Large intestine (tissue), 3 donors: Measurements from ENCODE around the gene KCNIP3. TPM values are rescaled to one million over a fixed set of nuclear protein-coding genes. Genes with fewer than 3 reads are reported as not detected.

Source experiments
- DNase-seq, 2 donors: peaks; one replicate each; pipeline versions ENCODE4 v3.0.0 to v3.0.0-alpha.2; 2013
- H3K27ac ChIP-seq: one replicate; pipeline ENCODE4 v1.5.1; 2013; ENCODE audit warnings: low read length
- H3K27me3 ChIP-seq: 2 replicates; pipeline ENCODE4 v1.6.1; 2013; ENCODE audit warnings: low read length; ENCODE audit not compliant: control insufficient read depth, insufficient read depth
- H3K36me3 ChIP-seq: 2 replicates; pipeline ENCODE4 v1.6.1; 2013; ENCODE audit warnings: low read length; ENCODE audit not compliant: control insufficient read depth, insufficient read depth
- H3K4me1 ChIP-seq: one replicate; pipeline ENCODE4 v1.6.1; 2013; ENCODE audit warnings: low read length; ENCODE audit not compliant: control insufficient read depth, insufficient read depth
- H3K4me3 ChIP-seq: one replicate; pipeline ENCODE4 v1.5.1; 2013; ENCODE audit warnings: low read length
- H3K9me3 ChIP-seq: one replicate; pipeline ENCODE4 v1.6.1; 2013; ENCODE audit warnings: mild to moderate bottlenecking, low read depth, low read length, moderate library complexity; ENCODE audit not compliant: control insufficient read depth
- WGBS: methylation state at CpG from one replicate; pipeline ENCODE4 v1.1.5; 2013; ENCODE audit warnings: low lambda C conversion rate; ENCODE audit not compliant: insufficient coverage; 5-methylcytosine and 5-hydroxymethylcytosine counted together
- polyA plus RNA-seq: library from polyadenylated mRNA; unstranded; fragments of 120-200 nt; gene quantifications from one replicate; pipeline ENCODE4 v1.2.1, GENCODE V29; 2013

The KCNIP3 gene
- polyA plus RNA-seq, 1 donor, result 2.1 TPM

DNA sequence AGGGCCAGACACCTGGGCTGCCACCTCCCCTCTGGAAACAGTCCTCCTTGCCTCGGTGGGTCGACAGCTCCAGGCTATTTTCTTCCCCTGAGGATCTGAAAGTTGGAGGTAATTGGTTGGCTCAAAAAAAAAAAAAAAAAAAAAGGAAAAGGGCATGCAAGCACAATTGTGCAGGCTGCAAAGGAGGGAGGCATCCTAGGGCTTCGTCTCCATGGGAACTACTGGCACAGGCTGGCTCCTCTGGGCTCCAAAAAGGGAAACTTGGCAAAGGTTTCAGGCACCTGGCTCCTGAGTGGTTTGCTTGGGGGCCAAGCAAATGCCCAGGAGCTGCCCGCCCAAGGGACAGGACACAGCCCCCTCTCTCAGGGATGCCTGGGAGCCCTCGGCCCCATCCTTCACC is 1.1 kb upstream of the KCNIP3 start:
- Histone ChIP-seq H3K27me3 (no peaks in the 10 kb centered on the region), H3K4me1 (peaks cover 5% of the 10 kb centered on the region), H3K9me3 (peaks cover 10% of the 10 kb centered on the region), H3K4me3 (no peak overlapping the region), H3K27ac (no peak overlapping the region), H3K36me3 (no peaks in the 10 kb centered on the region)
- no peak for DNase-seq
- WGBS, result no CpG with 5 or more reads among the region's 5 CpGs

DNA sequence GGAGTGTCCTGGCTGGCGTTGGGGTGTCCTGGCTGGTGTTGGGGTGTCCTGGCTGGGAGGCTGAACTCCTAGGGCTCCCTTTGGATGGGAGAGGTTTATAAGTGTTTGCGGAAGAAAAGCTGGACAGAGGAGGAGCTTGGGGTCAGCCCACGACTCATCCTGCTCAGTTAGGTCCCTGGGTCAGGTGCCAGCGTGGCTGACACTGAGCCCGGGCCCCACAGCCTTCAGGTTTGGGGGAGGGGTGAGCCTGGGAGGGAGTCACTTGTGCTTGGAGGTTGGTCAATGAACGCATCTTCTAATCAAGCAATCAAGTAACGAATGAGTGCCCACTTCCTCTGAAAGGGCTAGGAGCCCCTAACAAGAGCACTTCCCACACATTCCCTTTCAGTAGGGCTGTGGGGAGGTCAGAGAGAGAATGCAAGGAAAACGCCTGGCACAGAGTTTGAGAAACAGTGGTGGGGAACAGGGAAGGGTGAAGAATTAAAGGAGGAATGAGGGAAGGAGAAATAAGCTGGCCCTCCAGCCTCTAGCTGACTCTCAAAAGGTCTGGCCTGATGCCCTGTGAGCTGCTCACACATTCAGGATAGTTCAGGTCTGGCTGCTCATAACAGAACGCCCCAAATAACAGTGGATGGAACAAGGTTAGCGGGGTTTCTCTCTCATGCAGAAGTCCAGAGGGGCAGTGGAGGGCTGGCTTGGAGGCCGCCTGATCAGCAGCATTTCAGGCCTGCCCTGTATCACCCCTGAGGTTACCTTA is 670 bp downstream of the KCNIP3 start:
- H3K36me3 ChIP-seq, result no peaks in the 10 kb centered on the region
- H3K4me3 ChIP-seq, result peak overlapping the region; percentile 16
- 43% methylated on average over 1 of the region's 11 CpGs for WGBS
- DNase-seq, result no peak
- no peaks in the 10 kb centered on the region for H3K27me3 ChIP-seq
- H3K27ac ChIP-seq, result no peak overlapping the region
- peaks cover 5% of the 10 kb centered on the region for H3K4me1 ChIP-seq
- peaks cover 10% of the 10 kb centered on the region for H3K9me3 ChIP-seq

DNA sequence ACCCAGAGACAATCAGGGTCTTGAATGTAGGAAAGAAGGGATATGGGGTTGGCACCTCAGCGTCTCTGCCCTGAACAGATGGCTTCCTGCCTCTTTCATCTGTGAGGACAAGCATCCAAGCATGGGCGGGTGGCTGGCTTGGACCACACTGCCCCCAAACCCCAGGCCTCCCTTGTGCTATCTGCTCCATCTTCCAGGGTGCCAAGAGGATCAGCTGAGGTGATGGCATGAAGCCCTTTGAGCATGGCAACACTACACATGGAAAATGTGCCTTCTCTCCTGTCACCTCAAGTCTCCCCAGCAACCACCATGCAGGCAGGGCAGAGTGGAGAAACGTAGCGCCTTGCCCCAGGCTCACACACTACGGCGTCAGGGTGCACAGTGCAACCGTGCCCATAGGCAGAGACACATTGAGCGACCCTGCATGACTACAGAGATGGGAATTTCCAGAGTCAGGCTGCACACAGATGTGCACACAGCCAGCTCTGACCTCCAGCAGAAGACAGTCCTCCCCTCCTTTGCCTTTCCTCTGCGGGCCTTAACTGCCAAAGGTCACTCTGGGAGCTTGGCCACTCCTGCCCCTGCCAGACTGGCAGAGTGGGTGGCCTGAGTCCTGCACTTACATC is 1.5 kb downstream of the KCNIP3 start:
- Histone ChIP-seq H3K4me3 (no peak overlapping the region), H3K4me1 (peaks cover 5% of the 10 kb centered on the region), H3K36me3 (no peaks in the 10 kb centered on the region), H3K27ac (no peak overlapping the region), H3K9me3 (peaks cover 7% of the 10 kb centered on the region), H3K27me3 (no peaks in the 10 kb centered on the region)
- no peak for DNase-seq
- WGBS, result no CpG with 5 or more reads among the region's 9 CpGs

DNA sequence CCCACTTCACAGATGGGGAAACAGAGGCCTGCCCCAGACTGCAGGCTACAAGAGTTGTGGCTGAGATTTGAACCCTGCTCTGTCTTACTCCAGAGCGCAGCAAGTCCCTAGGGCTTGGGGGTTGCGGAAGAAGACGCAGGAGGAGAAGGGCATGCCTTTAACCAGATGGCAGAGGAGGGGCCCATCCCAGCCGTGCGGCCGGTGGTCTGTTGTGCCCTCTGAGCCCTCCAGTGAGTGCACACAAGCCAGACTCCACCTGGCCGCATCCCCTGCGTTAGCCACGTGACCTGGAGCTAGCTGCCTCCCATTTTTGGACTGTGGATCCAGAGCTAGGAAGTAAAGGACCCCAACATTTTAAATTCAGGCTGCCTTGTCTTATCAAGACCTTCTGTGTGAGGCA is 2.8 kb downstream of the KCNIP3 start:
- H3K27ac ChIP-seq, result no peak overlapping the region
- H3K4me1 ChIP-seq, result peaks cover 5% of the 10 kb centered on the region
- H3K27me3 ChIP-seq, result no peaks in the 10 kb centered on the region
- no peak overlapping the region for H3K4me3 ChIP-seq
- WGBS, result no CpG with 5 or more reads among the region's 9 CpGs
- H3K36me3 ChIP-seq, result no peaks in the 10 kb centered on the region
- H3K9me3 ChIP-seq, result no peaks in the 10 kb centered on the region
- no peak for DNase-seq

DNA sequence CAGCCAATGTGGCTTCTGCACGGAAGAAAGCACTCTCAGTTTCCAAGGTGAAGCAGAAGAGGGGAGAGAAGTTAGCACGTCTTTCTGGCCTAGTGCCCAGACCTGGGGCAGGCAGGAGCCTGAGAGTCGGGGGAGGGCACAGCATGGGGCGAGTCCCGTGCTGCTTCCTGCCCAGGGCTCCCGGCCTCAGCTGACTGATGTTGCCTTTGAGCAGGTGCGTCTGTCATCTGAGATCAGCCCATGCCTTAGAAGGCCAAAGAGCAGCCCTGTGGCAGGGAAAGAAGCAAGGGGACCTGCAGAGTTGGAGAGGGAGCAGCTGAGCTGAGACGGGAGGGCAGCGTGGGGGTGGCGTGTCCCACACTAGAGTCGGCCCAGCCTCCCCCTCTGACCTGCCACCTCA is 3.3 kb downstream of the KCNIP3 start:
- Histone ChIP-seq H3K4me1 (peaks cover 5% of the 10 kb centered on the region), H3K27ac (no peak overlapping the region), H3K9me3 (no peaks in the 10 kb centered on the region), H3K27me3 (no peaks in the 10 kb centered on the region), H3K4me3 (no peak overlapping the region), H3K36me3 (no peaks in the 10 kb centered on the region)
- WGBS, result no CpG with 5 or more reads among the region's 11 CpGs
- DNase-seq, result peak; percentile 26 to 84

DNA sequence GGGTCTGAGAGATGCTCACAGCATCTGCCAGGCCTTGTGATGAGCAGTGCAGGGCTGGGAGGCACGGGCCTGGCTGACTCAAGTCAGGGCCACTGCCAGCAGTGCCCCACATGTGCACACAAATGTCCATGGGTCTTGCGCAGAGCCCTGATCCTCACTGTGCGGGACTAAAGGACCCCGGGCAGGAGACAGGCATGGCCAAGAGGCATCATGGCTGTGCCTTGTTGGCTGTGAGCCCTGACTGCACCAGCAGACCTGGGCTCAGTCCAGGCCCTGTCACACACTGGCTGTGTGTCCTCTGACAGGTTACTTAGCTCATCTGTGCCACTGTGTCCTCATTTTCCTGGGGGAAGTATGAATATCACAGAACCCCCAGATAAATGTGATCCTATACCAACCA is 4.0 kb downstream of the KCNIP3 start:
- Histone ChIP-seq H3K4me3 (no peak overlapping the region), H3K27ac (no peak overlapping the region), H3K27me3 (no peaks in the 10 kb centered on the region), H3K36me3 (no peaks in the 10 kb centered on the region), H3K9me3 (no peaks in the 10 kb centered on the region), H3K4me1 (peaks cover 5% of the 10 kb centered on the region)
- no CpG with 5 or more reads among the region's 4 CpGs for WGBS
- DNase-seq, result no peak

DNA sequence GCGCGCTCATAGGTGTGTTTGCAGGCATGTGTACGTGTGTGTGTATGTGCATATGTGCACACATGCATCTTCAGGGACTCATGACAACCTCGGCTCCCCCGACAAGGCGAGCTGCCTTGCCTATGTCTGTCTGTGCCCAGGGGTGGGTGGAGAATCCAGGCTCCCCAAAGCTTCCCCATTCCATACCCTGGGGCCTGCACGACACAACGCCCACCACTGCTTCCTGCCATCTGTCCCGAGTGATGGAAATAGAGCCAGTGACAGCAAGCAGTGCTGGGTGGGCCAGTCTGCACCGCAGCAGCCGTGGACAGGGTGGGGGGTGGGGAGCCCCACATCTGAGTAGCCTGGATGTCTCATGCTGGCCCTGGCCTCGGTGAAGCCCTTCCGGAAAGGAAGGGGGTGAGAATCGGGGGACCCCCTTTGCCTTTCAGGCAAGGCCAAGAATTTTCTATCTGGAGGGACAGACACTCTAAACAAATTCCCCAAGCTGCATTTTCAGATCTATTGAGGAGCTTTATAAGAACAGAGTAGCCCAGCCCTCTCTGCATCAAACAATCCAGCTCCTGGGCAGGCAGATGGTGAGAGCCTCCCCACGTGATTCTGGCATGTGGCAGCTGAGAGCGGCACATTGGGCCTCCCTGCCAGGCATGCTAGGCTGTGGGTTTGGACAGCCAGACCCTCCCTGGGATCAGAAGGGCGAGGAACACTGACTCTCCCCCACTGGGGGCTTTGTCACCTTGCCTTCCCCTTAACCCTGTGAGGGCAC is 4.9 kb downstream of the KCNIP3 start:
- H3K9me3 ChIP-seq, result no peaks in the 10 kb centered on the region

DNA sequence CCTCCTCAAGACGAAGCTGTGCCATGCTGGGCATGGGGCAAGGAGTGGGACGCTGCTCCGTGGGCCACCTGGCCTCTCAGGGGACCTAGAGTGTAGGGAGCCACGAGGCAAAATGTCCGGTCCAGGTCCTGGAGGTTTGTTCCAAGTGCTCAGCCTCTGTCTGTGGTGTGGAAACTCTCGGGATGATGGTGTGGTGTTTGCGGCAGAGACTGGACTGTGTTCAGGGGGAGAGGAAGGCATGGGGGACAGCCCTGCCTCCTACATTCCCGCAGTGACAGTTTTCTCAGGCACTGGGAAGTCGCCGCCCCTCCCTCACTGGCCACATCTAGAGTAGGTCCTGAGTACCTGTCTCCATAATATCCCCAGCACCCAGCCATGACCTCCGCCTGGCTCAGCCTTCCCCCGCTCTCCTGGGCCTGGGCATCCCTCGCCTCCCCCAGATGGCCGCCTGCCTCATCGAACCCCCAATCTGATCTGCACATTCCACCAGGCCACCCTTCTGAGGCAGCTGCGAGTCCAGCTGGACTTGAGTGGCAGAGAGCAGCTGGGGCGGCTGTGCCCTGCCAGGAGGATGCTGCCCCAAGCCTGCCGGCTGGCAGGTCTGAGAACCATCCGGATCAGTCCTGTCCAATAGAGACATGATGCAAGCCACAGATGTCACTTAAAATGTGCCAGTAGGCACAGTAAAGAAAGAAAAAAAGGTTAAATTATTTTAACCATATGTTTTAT is 6.2 kb downstream of the KCNIP3 start:
- no CpG with 5 or more reads among the region's 19 CpGs for WGBS
- Histone ChIP-seq H3K36me3 (no peaks in the 10 kb centered on the region), H3K4me1 (no peaks in the 10 kb centered on the region), H3K27ac (no peak overlapping the region), H3K27me3 (no peaks in the 10 kb centered on the region), H3K4me3 (no peak overlapping the region), H3K9me3 (no peaks in the 10 kb centered on the region)
- DNase-seq, result no peak

More for the DNA sequence above, 4.9 kb downstream of the KCNIP3 start:
- DNase-seq, result no peak
- no peak overlapping the region for H3K4me3 ChIP-seq
- H3K27me3 ChIP-seq, result no peaks in the 10 kb centered on the region
- H3K4me1 ChIP-seq, result peaks cover 5% of the 10 kb centered on the region
- no CpG with 5 or more reads among the region's 17 CpGs for WGBS
- no peaks in the 10 kb centered on the region for H3K36me3 ChIP-seq
- no peak overlapping the region for H3K27ac ChIP-seq

DNA sequence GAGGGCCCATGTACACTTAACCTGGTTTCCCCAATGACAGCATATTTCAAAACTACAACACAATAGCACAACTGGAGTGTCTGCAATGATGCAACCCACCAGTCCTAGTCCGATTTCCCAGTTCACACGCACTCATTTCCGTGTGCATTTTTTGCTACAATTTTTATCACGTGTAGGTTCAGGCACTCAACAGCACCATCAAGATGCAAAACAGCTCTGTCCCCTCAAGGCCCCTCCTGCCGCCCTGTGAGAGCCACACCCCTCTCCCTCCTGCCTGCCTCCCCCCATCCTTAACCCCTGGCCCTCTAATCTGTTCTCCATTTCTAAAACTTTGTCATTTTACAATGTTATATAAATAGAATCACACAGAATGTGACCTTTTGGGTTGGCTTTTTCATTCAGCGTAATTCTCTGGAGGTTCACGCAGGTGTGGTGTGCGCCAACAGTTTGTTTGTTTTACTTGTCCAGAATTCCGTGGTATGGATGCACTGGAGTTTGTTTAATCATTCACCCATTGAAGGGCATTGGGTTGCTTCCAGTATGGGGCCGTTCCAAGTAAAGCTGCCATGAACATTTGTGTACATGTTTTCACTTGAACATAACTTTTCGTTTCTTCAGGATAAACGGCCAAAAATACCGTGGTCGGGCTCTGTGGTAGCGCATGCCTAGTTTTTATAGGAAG is 8.4 kb downstream of the KCNIP3 start:
- Histone ChIP-seq H3K36me3 (no peaks in the 10 kb centered on the region), H3K4me1 (no peaks in the 10 kb centered on the region), H3K27ac (no peak overlapping the region), H3K4me3 (no peak overlapping the region), H3K9me3 (no peaks in the 10 kb centered on the region), H3K27me3 (no peaks in the 10 kb centered on the region)
- peak in 1 of 2 donors; percentile 36 for DNase-seq
- no CpG with 5 or more reads among the region's 15 CpGs for WGBS
